ENCODE measurements around the gene PIP5K1B. TPM values are rescaled to one million over a fixed set of nuclear protein-coding genes. Genes with fewer than 3 reads are reported as not detected.

PIP5K1B gene
- total and polyA plus RNA-seq, 2 donors (not counting 1 experiment from before 2014, with no cell fraction given), result 11.8 to 24.1 TPM

DNA sequence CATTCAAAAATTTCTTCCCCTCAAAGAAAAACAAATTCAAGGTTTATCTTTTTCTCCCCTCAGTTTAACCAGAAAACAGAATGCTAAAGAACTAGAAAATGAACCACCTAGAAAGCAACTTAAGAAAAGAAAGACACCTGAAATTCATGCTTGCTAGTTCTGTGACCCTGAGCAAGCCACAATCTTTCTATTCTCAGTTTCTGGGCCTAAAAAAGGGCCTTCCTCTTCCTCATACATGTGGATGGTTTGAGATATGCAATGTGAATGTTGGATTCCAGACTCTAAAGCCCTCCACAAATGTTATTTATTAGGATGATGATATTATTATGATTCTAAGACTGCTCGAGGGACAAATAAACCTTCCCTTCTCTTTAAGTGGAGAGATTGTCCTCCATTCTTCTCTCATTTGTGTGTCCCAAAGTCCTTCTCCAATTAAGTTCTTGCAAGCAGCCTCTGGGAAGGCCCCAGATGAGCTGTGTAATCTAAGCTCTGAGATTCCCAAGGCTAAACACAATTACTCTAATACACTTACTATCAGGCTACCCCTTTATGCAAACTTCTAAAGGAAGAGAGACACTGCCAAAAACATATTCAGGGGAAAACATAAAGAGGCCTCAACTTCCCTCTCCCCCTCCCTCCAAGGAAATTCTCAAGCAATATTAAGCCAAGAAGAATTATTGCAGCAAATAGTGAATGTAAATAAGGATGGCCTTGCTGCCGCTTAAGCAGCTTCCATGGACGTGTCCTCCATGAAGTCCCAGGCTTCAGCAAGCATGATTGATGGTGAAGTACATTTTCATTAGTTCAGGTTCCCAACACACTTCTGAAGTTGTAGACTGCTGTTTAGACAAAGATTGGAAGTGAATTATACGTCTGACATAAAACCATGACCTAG, 228.6 kb downstream of the PIP5K1B start:
- H3K9me3 ChIP-seq (ENCODE audit: control extremely low read depth in 1 of 3, control insufficient read depth in 2 of 3, insufficient read depth in 1 of 3, low read length in 2 of 3), result no peaks in the 10 kb centered on the region
- TF ChIP-seq, protein P1, sequence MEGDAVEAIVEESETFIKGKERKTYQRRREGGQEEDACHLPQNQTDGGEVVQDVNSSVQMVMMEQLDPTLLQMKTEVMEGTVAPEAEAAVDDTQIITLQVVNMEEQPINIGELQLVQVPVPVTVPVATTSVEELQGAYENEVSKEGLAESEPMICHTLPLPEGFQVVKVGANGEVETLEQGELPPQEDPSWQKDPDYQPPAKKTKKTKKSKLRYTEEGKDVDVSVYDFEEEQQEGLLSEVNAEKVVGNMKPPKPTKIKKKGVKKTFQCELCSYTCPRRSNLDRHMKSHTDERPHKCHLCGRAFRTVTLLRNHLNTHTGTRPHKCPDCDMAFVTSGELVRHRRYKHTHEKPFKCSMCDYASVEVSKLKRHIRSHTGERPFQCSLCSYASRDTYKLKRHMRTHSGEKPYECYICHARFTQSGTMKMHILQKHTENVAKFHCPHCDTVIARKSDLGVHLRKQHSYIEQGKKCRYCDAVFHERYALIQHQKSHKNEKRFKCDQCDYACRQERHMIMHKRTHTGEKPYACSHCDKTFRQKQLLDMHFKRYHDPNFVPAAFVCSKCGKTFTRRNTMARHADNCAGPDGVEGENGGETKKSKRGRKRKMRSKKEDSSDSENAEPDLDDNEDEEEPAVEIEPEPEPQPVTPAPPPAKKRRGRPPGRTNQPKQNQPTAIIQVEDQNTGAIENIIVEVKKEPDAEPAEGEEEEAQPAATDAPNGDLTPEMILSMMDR (IDR thresholded peaks at IDR 0.05), result no peak
- no peak for TF ChIP-seq EZH2 (IDR thresholded peaks at IDR 0.05; ENCODE audit: borderline replicate concordance, insufficient read depth, low read depth, low read length, poor library complexity, severe bottlenecking)
- Mint-ChIP-seq H3K27ac (no peak overlapping the region), H3K9me3 (ENCODE audit: insufficient read depth) (no peaks in the 10 kb centered on the region), H3K4me1 (peaks cover 13% of the 10 kb centered on the region), H3K4me3 (peak overlapping the region; percentile 15), H3K27me3 (no peaks in the 10 kb centered on the region)
- H3K27me3 ChIP-seq (replicated peaks in 1 of 4; ENCODE audit: control extremely low read depth in 1 of 4, control insufficient read depth in 3 of 4, insufficient read depth in 4 of 4, low read length in 3 of 4), result no peaks in the 10 kb centered on the region
- H3K4me1 ChIP-seq (ENCODE audit: control insufficient read depth in 2 of 2, insufficient read depth in 2 of 2, low read length in 2 of 2), result peaks cover 0 to 8% of the 10 kb centered on the region in 2 donors
- 100% methylated on average over 1 of the region's 4 CpGs for WGBS (ENCODE audit: insufficient coverage)
- H4K20me1 ChIP-seq (ENCODE audit: control insufficient read depth, insufficient read depth, low read length, poor library complexity, severe bottlenecking), result no peaks in the 10 kb centered on the region
- H3K9ac ChIP-seq (ENCODE audit: low read length), result no peak overlapping the region
- ChIA-PET CTCF (no interaction called here), POLR2A (no interaction called here)
- DNase-seq (no peak), ATAC-seq (ENCODE audit: low read depth) (no peak)
- peaks cover 3% of the 10 kb centered on the region for H3K79me2 ChIP-seq (ENCODE audit: control insufficient read depth, insufficient read depth, low read length)
- H3K36me3 ChIP-seq (replicated peaks in 1 of 2; ENCODE audit: control extremely low read depth in 1 of 2, control insufficient read depth in 1 of 2, extremely low read depth in 1 of 2, insufficient read depth in 2 of 2, low read length in 1 of 2), result peaks cover 0 to 14% of the 10 kb centered on the region in 2 experiments
- intact Hi-C loops (cut with micrococcal nuclease), result no loop called here
- H2AFZ ChIP-seq (ENCODE audit: insufficient read depth, low read depth, low read length, poor library complexity, severe bottlenecking), result no peak overlapping the region
- no peak overlapping the region for H3K4me2 ChIP-seq (replicated peaks; ENCODE audit: low read depth, low read length, poor library complexity, severe bottlenecking)
- H3K27ac ChIP-seq (ENCODE audit: low read length in 2 of 2), result no peak overlapping the region
- no peak overlapping the region for H3K4me3 ChIP-seq (ENCODE audit: control extremely low read depth in 1 of 5, extremely low read depth in 1 of 5, insufficient read depth in 1 of 5, low read depth in 2 of 5, low read length in 4 of 5)

DNA sequence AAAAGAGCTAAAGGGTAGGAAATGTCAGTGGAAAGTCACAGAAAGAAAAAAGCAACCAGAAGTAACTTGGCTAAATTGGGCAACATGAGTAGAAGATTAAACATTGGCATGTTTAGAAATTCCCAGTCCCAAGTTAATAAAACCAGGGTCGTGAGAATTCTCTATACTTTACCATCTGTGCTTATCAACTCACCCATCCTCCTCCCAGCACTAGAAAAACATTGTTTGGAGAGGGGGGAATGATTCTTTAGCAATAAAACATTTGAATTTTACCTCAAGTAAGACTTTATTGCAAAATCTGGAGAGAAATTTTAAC, 229.2 kb downstream of the PIP5K1B start:
- no peak overlapping the region for H2AFZ ChIP-seq (ENCODE audit: insufficient read depth, low read depth, low read length, poor library complexity, severe bottlenecking)
- peaks cover 3% of the 10 kb centered on the region for H3K79me2 ChIP-seq (ENCODE audit: control insufficient read depth, insufficient read depth, low read length)
- DNase-seq, result no peak
- no peak for ATAC-seq (ENCODE audit: low read depth)
- H3K27ac ChIP-seq (ENCODE audit: low read length in 2 of 2), result no peak overlapping the region
- H4K20me1 ChIP-seq (ENCODE audit: control insufficient read depth, insufficient read depth, low read length, poor library complexity, severe bottlenecking), result no peaks in the 10 kb centered on the region
- H3K27me3 ChIP-seq (replicated peaks in 1 of 4; ENCODE audit: control extremely low read depth in 1 of 4, control insufficient read depth in 3 of 4, insufficient read depth in 4 of 4, low read length in 3 of 4), result no peaks in the 10 kb centered on the region
- H3K36me3 ChIP-seq (replicated peaks in 1 of 2; ENCODE audit: control extremely low read depth in 1 of 2, control insufficient read depth in 1 of 2, extremely low read depth in 1 of 2, insufficient read depth in 2 of 2, low read length in 1 of 2), result peaks cover 0 to 21% of the 10 kb centered on the region in 2 experiments
- no CpG with 5 or more reads among the region's 1 CpG for WGBS (ENCODE audit: insufficient coverage)
- no peak for TF ChIP-seq EZH2 (IDR thresholded peaks at IDR 0.05; ENCODE audit: borderline replicate concordance, insufficient read depth, low read depth, low read length, poor library complexity, severe bottlenecking)
- TF ChIP-seq, protein P1 (IDR thresholded peaks at IDR 0.05), result no peak
- H3K4me3 ChIP-seq (ENCODE audit: control extremely low read depth in 1 of 5, extremely low read depth in 1 of 5, insufficient read depth in 1 of 5, low read depth in 2 of 5, low read length in 4 of 5), result no peak overlapping the region
- ChIA-PET CTCF (no interaction called here), POLR2A (no interaction called here)
- H3K4me2 ChIP-seq (replicated peaks; ENCODE audit: low read depth, low read length, poor library complexity, severe bottlenecking), result no peak overlapping the region
- no peak overlapping the region for H3K9ac ChIP-seq (ENCODE audit: low read length)
- H3K9me3 ChIP-seq (ENCODE audit: control extremely low read depth in 1 of 3, control insufficient read depth in 2 of 3, insufficient read depth in 1 of 3, low read length in 2 of 3), result no peaks in the 10 kb centered on the region
- Mint-ChIP-seq H3K9me3 (ENCODE audit: insufficient read depth) (no peaks in the 10 kb centered on the region), H3K27ac (no peak overlapping the region), H3K4me1 (peaks cover 13% of the 10 kb centered on the region), H3K27me3 (no peaks in the 10 kb centered on the region), H3K4me3 (no peak overlapping the region)
- H3K4me1 ChIP-seq (ENCODE audit: control insufficient read depth in 2 of 2, insufficient read depth in 2 of 2, low read length in 2 of 2), result peaks cover 0 to 8% of the 10 kb centered on the region in 2 donors
- intact Hi-C loops (cut with micrococcal nuclease), result no loop called here

Measured in B cell (primary cell).